Mononuclear cell (primary cell): ENCODE results near the gene GORAB. TPM values are rescaled to one million over a fixed set of nuclear protein-coding genes. Genes with fewer than 3 reads are reported as not detected.

Experiments used
- H3K27me3 ChIP-seq: 2 replicates; pipeline ENCODE4 v1.6.0; 2011; ENCODE audit warnings: low read length, control low read depth; ENCODE audit not compliant: insufficient read depth
- H3K4me1 ChIP-seq: 2 replicates; pipeline ENCODE4 v1.5.1; 2011; ENCODE audit warnings: mild to moderate bottlenecking, low read length, control low read depth; ENCODE audit not compliant: insufficient read depth
- H3K4me3 ChIP-seq: 2 replicates; pipeline ENCODE4 v1.5.1; 2011; ENCODE audit warnings: mild to moderate bottlenecking, low read length, moderate library complexity
- H3K9me3 ChIP-seq: 2 replicates; pipeline ENCODE4 v1.5.1; 2011; ENCODE audit warnings: low read depth, mild to moderate bottlenecking, control low read depth, low read length
- total RNA-seq: library from RNA; depleted of rRNA; stranded (reverse); fragments of >200 nt; gene quantifications from one replicate; pipeline ENCODE4 v1.2.3, GENCODE V29; 2012

GORAB gene
- total RNA-seq, 1 donor, result 30.1 TPM

GRCh38 chr1:170530972-170531757, 801 bp upstream of the GORAB start:
- H3K4me3 ChIP-seq, result peak overlapping the region; percentile 77
- H3K9me3 ChIP-seq, result no peaks in the 10 kb centered on the region
- no peaks in the 10 kb centered on the region for H3K27me3 ChIP-seq
- peaks cover 15% of the 10 kb centered on the region for H3K4me1 ChIP-seq

GRCh38 chr1:170533298-170533697, 1.3 kb downstream of the GORAB start:
- Histone ChIP-seq H3K4me3 (no peak overlapping the region), H3K4me1 (peaks cover 15% of the 10 kb centered on the region), H3K27me3 (no peaks in the 10 kb centered on the region), H3K9me3 (no peaks in the 10 kb centered on the region)

- Histone ChIP-seq H3K4me1 (peaks cover 15% of the 10 kb centered on the region), H3K4me3 (no peak overlapping the region), H3K9me3 (no peaks in the 10 kb centered on the region), H3K27me3 (no peaks in the 10 kb centered on the region)
Measured at GRCh38 chr1:170534626-170535147, 2.7 kb downstream of the GORAB start.

- H3K9me3 ChIP-seq, result no peaks in the 10 kb centered on the region
- no peak overlapping the region for H3K4me3 ChIP-seq
- H3K4me1 ChIP-seq, result peaks cover 15% of the 10 kb centered on the region
- no peaks in the 10 kb centered on the region for H3K27me3 ChIP-seq
Measured at GRCh38 chr1:170535418-170535817, 3.5 kb downstream of the GORAB start.

GRCh38 chr1:170536924-170537551, 5.1 kb downstream of the GORAB start:
- no peak overlapping the region for H3K4me3 ChIP-seq
- no peaks in the 10 kb centered on the region for H3K27me3 ChIP-seq
- H3K9me3 ChIP-seq, result no peaks in the 10 kb centered on the region
- peaks cover 15% of the 10 kb centered on the region for H3K4me1 ChIP-seq

GRCh38 chr1:170537798-170538503, 6.0 kb downstream of the GORAB start:
- no peak overlapping the region for H3K4me3 ChIP-seq
- peaks cover 8% of the 10 kb centered on the region for H3K4me1 ChIP-seq
- H3K27me3 ChIP-seq, result no peaks in the 10 kb centered on the region
- H3K9me3 ChIP-seq, result no peaks in the 10 kb centered on the region

- H3K9me3 ChIP-seq, result no peaks in the 10 kb centered on the region
- H3K27me3 ChIP-seq, result no peaks in the 10 kb centered on the region
- peaks cover under 1% of the 10 kb centered on the region for H3K4me1 ChIP-seq
- H3K4me3 ChIP-seq, result no peak overlapping the region
Measured at GRCh38 chr1:170538687-170539086, 6.7 kb downstream of the GORAB start.

GRCh38 chr1:170539154-170539553, 7.2 kb downstream of the GORAB start:
- H3K9me3 ChIP-seq, result no peaks in the 10 kb centered on the region
- no peaks in the 10 kb centered on the region for H3K27me3 ChIP-seq
- H3K4me3 ChIP-seq, result no peak overlapping the region
- no peaks in the 10 kb centered on the region for H3K4me1 ChIP-seq

- H3K27me3 ChIP-seq, result no peaks in the 10 kb centered on the region
- H3K9me3 ChIP-seq, result no peaks in the 10 kb centered on the region
- no peak overlapping the region for H3K4me3 ChIP-seq
- H3K4me1 ChIP-seq, result no peaks in the 10 kb centered on the region
Measured at GRCh38 chr1:170544624-170545023, 12.7 kb downstream of the GORAB start.

GRCh38 chr1:170545476-170545875, 13.5 kb downstream of the GORAB start:
- no peak overlapping the region for H3K4me3 ChIP-seq
- no peaks in the 10 kb centered on the region for H3K27me3 ChIP-seq
- no peaks in the 10 kb centered on the region for H3K4me1 ChIP-seq
- H3K9me3 ChIP-seq, result no peaks in the 10 kb centered on the region

GRCh38 chr1:170547255-170547654, 15.3 kb downstream of the GORAB start:
- Histone ChIP-seq H3K27me3 (no peaks in the 10 kb centered on the region), H3K4me1 (no peaks in the 10 kb centered on the region), H3K9me3 (no peaks in the 10 kb centered on the region), H3K4me3 (no peak overlapping the region)

GRCh38 chr1:170548497-170548896, 16.5 kb downstream of the GORAB start:
- no peaks in the 10 kb centered on the region for H3K9me3 ChIP-seq
- H3K4me3 ChIP-seq, result no peak overlapping the region
- H3K4me1 ChIP-seq, result no peaks in the 10 kb centered on the region
- H3K27me3 ChIP-seq, result no peaks in the 10 kb centered on the region

GRCh38 chr1:170555370-170555769, 23.4 kb downstream of the GORAB start:
- Histone ChIP-seq H3K4me1 (no peaks in the 10 kb centered on the region), H3K27me3 (no peaks in the 10 kb centered on the region), H3K9me3 (no peaks in the 10 kb centered on the region), H3K4me3 (no peak overlapping the region)

- Histone ChIP-seq H3K27me3 (no peaks in the 10 kb centered on the region), H3K4me3 (no peak overlapping the region), H3K9me3 (no peaks in the 10 kb centered on the region), H3K4me1 (no peaks in the 10 kb centered on the region)
Measured at GRCh38 chr1:170556917-170557316, 25.0 kb downstream of the GORAB start.

- no peaks in the 10 kb centered on the region for H3K27me3 ChIP-seq
- no peak overlapping the region for H3K4me3 ChIP-seq
- no peaks in the 10 kb centered on the region for H3K9me3 ChIP-seq
- peaks cover 12% of the 10 kb centered on the region for H3K4me1 ChIP-seq
Measured at GRCh38 chr1:170558731-170559130, 26.8 kb downstream of the GORAB start.
